GM21381 (cell line): ENCODE data around the gene CD276.
"Not testable (repeated sequence)": the region's sequence is repeated elsewhere in the genome, so short reads cannot be mapped to it uniquely, and the experiment has no call there.

Source experiments
- ATAC-seq: cut with Tn5 transposase; IDR thresholded peaks from one replicate; pipeline ENCODE4 v1.9.1; 2021; ENCODE audit warnings: mild to moderate bottlenecking, moderate library complexity; ENCODE audit not compliant: unreplicated experiment

The CD276 gene

GRCh38 chr15:73683777-73684580 is at the start of gene CD276:
CD276 (plus strand) TSS chr15:73684383; CDS start chr15:73699640, 15,257 bp downstream.
- no peak for ATAC-seq

GRCh38 chr15:73637527-73637926 is 46.7 kb upstream of the CD276 start:
- ATAC-seq: no peak

GRCh38 chr15:73639464-73639863 is 44.7 kb upstream of the CD276 start:
- ATAC-seq: not testable (repeated sequence)

- ATAC-seq: no peak
Observed at GRCh38 chr15:73647259-73648013, 36.7 kb upstream of the CD276 start.

- no peak for ATAC-seq
Observed at GRCh38 chr15:73648014-73648295, 36.2 kb upstream of the CD276 start.

GRCh38 chr15:73650416-73651126 is 33.6 kb upstream of the CD276 start:
- ATAC-seq: no peak

- no peak for ATAC-seq
Observed at GRCh38 chr15:73654659-73655058, 29.5 kb upstream of the CD276 start.

GRCh38 chr15:73655724-73656123 is 28.5 kb upstream of the CD276 start:
- no peak for ATAC-seq

GRCh38 chr15:73658645-73659044 is 25.5 kb upstream of the CD276 start:
- no peak for ATAC-seq

- no peak for ATAC-seq
Observed at GRCh38 chr15:73660455-73660854, 23.7 kb upstream of the CD276 start.

GRCh38 chr15:73674587-73674986 is 9.6 kb upstream of the CD276 start:
- ATAC-seq: no peak

- ATAC-seq: no peak
Observed at GRCh38 chr15:73677146-73677607, 7.0 kb upstream of the CD276 start.

GRCh38 chr15:73677733-73678132 is 6.5 kb upstream of the CD276 start:
- ATAC-seq: no peak

GRCh38 chr15:73678498-73678897 is 5.7 kb upstream of the CD276 start:
- ATAC-seq: no peak

- no peak for ATAC-seq
Observed at GRCh38 chr15:73679180-73679579, 5.0 kb upstream of the CD276 start.

GRCh38 chr15:73679964-73680363 is 4.2 kb upstream of the CD276 start:
- ATAC-seq: no peak

GRCh38 chr15:73680549-73680948 is 3.6 kb upstream of the CD276 start:
- ATAC-seq: no peak

GRCh38 chr15:73681063-73681462 is 3.1 kb upstream of the CD276 start:
- no peak for ATAC-seq

GRCh38 chr15:73681856-73682599 is 2.2 kb upstream of the CD276 start:
- ATAC-seq: no peak

GRCh38 chr15:73682600-73683090 is 1.5 kb upstream of the CD276 start:
- ATAC-seq: no peak

- no peak for ATAC-seq
Observed at GRCh38 chr15:73683257-73683776, 866 bp upstream of the CD276 start.
